Stimulated activated CD8-positive, alpha-beta memory T cell treated with anti-CD3 and anti-CD28 coated beads, Interleukin-15, amount 100 ng/mL, for 1 hour (primary cell): ENCODE data around the gene SELENON.

ENCODE experiments used
- DNase-seq: peaks from one replicate; pipeline ENCODE4 v3.0.0-alpha.2; 2020; ENCODE audit warnings: low read depth

SELENON gene, protein sequence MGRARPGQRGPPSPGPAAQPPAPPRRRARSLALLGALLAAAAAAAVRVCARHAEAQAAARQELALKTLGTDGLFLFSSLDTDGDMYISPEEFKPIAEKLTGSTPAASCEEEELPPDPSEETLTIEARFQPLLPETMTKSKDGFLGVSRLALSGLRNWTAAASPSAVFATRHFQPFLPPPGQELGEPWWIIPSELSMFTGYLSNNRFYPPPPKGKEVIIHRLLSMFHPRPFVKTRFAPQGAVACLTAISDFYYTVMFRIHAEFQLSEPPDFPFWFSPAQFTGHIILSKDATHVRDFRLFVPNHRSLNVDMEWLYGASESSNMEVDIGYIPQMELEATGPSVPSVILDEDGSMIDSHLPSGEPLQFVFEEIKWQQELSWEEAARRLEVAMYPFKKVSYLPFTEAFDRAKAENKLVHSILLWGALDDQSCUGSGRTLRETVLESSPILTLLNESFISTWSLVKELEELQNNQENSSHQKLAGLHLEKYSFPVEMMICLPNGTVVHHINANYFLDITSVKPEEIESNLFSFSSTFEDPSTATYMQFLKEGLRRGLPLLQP

DNA sequence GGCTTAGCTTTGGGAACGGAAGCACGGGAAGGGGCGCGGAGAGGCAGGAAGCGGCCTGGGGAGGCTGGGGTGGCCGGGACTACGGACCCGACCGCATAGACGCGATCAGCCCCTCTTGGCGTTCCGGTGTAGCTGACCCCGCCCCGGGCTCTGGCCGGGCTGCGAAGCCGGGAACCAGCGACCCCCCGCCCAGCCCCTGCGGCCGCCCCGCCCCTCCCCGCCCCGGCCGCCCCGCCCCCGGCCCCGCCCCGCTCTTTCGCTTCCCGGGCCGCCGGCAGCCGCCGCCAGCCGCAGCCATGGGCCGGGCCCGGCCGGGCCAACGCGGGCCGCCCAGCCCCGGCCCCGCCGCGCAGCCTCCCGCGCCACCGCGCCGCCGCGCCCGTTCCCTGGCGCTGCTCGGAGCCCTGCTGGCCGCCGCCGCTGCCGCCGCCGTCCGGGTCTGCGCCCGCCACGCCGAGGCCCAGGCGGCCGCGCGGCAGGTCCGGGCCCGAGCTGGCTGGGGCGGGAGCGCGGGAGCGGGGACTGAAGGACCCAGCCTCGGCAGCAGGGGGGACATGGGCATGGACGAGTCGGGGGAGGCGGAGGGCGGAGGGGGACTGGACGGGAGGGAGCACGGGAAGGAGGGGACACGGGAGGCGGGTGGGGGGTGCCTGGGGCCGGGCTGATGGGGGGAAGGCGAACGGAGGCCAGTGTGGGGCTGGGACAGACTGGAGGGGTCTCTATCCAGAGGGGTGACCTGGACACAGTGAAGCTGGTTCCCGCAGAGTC lies at the start of gene SELENON:
Gene SELENON, plus strand, starts transcription at position 259 of the 768 bp plus-strand sequence. Its CDS starts 38 bp downstream, at position 297.
- no peak for DNase-seq

DNA sequence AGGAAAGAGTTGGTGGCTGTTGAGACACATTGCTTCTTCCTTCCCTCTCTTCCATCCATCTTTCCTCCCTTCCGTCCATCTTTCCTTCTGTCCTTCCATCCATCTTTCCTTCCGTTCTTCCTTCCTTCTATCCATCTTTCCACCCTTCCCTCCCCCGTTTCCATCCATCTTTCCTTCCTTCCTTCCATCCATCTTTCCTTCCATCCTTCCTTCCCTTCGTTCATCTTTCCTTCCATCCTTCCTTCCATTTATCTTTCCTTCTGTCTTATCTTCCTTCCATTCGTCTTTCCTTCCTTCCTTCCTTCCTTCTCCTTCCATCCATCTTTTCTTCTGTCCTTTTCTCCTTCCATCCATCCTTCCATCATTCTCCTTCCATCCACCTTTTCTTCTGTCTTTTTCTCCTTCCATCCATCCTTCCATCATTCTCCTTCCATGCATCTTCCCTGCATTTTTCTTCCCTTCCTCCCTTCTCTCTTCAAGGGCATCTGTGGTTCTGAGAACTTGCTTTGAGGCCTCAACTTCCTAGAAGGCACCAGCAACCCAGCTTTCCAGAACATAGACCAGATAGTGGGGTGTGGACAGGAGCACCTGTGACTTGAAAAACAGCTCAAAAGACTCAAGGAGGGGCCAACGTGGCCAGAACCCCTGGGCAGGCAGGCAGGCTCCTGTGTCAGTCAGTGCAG lies 48.9 kb upstream of the SELENON start:
- DNase-seq: no peak

DNA sequence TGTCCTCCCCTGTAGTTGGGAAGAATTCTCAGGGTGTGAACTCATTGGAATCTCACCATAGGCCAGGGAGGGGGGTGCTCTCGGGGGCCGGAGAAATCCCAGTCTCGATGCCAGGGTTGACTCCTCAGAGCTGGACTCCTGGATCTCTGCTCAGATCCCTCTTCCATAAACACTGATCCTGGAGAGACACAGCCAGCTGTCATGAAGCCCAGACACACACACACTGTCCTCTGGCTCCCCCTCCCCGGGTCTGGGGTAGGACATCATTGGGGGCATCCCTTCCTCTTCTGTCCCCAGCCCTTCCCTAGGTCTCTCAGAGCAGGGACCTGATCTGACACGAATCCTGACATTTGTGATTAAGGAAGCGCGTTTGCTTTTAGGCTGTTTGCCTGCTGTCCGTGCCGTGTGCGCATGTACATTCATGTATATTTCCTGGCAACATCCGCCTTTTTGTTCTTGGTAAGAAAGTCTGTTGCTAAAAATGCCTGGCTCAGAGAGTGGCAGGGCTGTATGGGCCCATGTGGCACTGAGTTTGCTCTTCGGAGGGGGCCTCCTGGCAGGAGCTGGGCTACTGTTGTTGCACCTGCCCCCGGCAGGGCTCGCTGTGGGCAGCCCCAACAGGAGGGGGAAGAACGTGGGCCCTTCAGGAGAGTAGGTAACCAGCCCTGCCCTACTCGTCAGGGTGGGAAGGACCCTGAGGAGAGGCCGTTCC lies 45.4 kb upstream of the SELENON start:
- DNase-seq: no peak

DNA sequence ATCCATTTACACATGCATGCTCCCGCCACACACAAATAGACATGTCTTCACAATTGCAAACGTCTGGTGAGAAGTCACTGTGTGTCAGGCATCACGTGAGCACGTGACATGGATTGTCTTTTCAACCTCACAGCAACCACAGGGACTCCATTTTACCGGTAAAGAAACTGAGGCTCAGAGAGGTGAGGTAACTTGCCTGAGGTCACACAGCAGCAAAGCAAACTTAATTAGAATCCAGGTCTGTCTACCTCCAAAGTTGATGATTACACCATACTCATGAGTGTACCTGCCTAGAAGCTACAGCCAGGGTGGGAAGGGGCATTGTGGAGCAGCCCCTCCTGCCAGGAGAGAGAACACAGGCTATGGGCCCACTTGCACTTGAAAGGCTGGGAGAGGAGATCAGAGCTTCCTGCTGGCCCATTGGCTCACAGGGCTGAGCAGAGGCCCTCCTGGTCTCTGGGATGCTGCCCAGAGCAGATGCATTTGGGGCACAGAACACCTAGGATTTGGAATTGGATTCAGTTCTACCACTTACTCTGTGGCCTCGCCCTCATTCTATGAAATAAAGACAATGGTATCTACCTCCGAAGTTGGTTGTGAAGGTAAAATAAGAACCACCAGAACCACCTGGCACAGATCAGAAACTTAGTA lies 44.4 kb upstream of the SELENON start:
- no peak for DNase-seq

DNA sequence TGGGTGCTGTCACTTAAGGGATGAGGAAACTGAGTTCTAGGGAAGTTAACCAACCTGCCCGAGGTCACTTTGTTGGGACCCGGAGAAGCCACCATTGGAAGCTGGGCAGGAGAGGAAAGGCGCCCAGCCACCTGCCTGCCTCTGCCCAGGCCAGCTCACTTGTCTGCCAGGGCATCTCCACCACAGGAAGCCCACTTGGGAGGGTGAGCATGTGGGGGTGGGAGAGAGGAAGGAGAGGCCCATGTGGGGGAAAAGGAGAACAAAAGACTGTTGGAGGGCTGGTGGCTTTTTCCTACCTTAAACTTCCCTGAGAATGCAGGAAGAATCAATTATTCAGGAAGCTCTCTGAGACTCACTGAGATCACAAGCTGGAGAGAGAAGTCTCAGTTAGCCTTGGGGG lies 43.8 kb upstream of the SELENON start:
- no peak for DNase-seq

DNA sequence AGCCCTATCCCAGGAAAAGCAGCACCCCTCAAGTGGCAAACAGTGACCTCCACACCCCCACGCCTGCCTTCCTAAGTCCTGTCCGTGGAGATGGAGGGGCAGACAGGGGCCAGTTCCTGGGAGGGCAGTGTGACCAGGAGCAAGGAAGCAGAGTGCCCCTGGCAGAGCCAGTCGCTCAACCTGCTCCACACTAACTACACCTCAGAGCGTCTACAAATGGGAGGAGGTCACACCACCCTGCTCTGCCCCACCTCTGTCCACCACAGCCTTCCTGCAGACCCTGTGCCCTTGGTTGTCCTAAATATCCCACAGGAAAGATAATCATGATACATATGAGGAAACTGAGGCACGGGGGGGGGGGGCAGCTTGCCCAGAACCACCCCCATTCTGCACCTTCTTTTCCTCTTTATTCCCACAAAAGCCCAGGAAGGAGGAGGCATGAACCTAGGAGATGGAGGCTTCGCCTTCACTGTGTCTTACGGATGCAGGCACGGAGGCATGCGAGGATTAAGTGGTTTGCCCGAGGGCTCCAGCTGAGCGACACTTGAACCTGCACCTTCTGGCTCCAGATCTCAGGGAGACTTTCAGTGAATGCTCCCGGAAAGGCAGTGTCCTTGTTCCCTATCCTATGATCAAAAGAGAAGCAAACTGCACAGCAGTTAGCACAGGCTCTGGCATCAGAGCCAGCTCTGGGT lies 42.7 kb upstream of the SELENON start:
- no peak for DNase-seq

DNA sequence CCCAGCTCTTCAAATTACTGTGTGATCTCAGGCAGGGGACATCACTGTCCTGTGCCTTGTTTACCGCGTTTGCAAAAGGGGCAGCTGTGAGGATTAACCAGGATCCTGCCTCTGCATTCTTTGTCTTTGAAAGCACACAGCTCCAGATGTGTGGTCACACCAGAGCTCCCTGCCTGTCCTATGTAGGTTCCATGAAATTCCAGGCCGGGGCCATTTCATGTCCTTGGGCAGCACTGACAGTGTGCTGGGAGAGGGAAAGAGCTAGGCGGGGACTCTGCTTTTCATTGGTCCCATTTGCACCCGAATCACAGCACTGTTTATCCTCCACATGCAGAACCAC lies 42.2 kb upstream of the SELENON start:
- no peak for DNase-seq

DNA sequence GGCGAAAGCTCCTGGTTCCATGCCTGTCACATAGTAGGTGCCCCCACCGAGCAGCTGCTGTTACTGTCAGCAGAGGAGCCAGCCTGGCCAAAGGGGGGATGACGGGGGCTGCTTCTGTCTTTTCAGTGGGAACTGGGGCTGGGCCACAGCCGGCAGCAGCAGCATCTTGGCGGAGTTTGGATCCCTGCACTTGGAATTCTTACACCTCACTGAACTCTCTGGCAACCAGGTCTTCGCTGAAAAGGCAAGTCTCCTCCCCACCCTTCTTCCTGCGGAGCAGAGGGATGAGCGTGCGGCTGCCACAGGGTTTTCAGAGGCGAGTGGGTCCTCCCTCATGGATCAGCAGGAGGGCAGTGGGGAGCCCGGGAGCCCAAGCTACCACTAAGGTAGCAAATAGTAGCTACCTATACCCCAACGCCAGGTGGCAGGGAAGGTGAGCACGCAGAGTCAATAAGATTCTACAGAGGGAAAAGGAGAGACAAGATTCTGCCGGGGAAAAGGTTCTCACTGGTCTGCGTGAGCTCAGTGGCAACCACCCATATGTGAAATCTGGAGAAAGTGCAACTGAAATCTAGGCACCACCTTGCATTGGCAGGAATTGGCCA lies 41.4 kb upstream of the SELENON start:
- no peak for DNase-seq

DNA sequence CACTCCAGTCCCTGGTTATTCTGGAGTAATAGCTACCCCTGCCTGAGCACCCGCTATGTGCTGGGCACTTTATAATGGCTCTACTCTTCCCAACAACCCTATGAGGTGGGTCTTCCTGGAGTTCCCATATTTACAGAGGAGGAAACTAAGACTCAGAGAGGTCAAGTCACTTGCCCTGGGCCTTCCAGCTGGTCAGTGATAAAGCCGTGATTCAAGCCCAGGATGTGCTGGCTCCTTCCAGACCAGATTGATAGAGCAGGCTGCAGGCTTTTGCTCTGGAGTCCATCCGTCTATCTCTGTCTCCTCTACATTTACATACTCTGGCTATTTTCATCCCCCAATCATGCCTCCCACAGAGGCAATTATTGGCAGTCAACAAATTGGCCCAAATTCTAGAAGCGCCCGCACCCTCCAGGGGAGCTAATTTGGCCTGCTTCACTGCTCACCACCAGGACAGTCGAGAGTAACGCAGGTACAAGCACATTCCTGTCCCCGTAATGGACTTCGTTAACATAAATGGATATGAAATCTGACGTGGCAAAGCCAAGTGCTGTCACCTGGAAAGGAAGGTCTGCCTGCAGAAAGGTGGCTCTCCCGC lies 39.8 kb upstream of the SELENON start:
- DNase-seq: no peak

DNA sequence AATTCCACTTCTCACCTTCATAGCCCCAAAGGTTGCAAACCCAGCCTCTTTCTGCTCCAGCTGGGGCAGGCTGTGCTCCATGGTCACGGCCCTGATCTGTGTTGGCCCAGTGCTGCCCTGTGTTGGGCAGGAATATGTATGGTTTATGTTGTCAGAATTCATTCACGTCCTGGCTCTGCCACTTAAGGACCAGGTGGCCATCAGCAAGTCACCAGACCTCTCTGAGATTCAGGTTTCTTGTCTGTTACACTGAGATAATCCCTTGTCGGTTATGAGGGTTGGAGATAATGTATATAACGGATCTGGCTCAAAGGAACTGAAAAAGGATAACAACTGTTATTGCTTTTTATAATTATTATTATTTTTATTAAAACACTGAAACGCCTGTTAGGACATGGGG lies 39.1 kb upstream of the SELENON start:
- no peak for DNase-seq

DNA sequence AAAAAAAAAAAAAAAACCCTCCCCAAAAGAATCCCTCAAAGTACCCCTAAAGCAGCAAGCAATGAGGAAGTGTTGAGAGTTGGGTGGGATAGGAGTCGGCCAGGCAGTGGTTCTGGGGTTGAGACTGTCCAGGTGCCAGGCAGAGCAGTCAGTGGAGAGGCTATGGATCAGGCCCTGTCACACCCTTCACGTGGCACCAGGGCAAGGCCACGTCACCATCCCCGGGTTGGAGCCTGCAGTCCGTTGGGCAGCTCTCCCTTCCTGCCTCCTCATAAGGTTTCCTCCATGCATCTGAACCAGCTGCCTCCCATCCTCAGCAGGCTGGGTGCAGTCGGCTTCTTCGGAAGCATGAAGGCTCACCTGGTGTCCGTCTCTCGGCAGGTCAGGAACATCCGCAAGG lies 36.5 kb upstream of the SELENON start:
- no peak for DNase-seq

DNA sequence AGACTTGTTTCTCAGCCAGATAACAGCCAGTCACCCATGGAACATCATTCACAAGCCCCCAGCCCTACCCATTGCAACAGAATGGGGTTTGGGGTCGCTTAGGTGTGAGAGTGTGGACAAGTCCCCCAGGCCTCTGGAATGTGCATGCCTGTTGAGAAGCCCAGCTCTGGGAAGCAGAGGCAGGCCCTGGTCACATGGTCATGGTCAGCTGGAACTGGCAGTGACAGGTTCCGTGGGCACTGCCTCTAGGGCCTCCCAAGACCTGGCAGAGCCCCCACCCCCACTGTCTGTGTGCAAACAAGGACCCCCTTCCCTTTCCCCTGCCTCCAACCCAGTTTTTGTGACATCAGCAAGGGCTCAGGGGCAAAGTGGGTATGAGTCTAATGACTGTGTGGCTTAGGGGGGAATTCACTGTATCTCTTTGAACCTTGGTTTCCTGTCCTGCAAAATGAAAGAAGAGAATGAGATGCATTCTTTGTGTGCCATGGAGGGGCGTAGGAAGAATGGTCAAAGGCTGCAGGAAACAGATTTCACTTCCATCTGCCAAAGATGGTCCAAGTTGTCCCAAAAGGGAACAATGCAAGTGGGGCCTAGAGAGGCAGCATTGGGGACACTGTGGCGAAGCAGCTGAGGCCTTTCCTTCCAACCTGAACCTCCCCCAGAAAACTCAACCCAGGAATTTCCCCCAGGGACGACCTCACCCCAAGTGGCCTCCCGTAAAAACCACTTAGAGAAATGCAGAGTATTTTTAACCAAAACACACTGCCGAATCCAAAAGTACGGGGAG lies 34.7 kb upstream of the SELENON start:
- no peak for DNase-seq

DNA sequence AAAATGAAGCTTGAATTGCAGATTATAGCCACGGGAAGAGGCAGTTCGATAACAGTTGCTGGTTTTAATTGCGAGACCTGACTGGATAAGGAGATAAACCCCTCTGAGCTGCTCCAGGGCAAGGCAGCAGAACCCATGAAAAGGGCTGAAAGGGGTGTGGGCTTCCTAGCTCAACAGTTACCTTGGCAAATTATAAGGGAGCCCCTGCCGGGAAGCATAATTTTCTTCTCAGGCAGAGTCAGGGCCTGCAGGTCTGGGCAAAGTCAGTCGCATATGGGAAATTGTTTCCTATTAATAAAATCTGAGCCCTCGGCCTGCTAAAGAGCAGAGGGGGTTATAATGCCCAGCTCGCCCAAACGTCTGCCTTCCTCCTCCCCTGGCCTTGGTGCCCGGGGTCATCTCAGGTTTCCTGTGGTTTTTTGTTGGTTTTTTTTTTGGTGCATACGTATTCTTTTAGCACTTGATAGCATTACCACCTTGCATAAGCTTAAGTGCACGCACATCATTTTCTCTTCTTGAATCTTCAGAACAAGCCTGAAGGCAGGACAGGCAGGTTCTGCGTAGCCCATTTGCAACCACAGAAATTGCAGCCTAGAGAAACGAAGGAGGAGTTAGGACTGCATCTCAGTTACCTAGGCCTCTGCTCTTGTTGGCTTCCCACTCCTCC lies 33.9 kb upstream of the SELENON start:
- no peak for DNase-seq

DNA sequence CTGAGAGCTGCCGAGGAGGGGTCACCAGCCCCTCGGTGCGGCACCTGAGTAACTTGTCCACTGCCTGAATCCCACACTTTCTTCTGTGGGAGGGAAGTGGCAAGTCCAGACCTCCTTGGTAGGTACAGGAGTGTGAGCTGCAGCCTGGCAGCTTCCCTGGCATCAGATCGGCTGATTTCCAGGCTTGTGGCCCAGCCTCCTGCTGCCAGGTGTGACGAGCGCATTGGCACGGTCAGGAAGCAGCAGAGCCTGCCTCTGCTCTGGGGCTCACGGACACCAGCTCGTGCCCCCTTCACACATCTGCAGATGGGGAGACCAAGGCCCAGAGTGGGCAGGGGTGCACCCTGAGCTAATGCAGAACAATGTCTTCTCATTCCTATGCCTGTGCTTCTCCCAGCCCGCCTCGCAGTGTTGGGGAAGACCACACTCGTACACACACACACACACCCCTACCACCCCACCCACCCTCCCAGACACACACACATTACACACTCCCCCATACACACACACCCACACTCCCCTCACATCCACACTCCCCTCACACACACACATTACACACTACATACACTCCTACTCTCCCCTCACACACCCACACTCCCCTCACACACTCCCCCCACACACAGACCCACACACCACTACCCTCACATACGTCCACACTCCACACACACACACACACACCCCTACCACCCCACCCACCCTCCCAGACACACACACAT lies 33.1 kb upstream of the SELENON start:
- no peak for DNase-seq

DNA sequence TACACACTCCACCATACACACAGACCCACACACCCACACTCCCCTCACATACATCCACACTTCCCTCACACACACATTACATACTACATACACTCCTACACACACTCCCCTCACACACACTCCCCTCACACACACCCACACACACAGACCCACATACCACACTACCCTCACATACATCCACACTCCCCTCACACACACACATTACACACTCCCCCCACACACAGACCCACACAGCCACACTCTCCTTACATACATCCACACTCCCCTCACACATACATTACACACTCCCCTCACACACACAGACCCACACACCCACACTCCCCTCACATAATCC lies 32.6 kb upstream of the SELENON start:
- no peak for DNase-seq

DNA sequence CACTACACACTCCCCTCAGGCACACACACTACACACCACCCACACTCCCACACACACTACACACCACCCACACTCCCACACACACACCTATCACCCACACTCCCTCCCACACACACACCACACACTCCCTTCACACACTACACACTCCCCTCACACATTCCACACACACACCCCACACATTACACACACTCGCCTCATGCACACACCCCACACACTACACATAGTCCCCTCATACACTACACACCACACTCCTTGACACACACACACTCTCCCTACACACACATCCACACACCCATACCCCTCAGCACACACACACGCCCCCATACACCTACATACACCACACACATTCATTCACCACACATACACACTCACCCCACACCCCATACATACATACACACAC lies 31.0 kb upstream of the SELENON start:
- no peak for DNase-seq

DNA sequence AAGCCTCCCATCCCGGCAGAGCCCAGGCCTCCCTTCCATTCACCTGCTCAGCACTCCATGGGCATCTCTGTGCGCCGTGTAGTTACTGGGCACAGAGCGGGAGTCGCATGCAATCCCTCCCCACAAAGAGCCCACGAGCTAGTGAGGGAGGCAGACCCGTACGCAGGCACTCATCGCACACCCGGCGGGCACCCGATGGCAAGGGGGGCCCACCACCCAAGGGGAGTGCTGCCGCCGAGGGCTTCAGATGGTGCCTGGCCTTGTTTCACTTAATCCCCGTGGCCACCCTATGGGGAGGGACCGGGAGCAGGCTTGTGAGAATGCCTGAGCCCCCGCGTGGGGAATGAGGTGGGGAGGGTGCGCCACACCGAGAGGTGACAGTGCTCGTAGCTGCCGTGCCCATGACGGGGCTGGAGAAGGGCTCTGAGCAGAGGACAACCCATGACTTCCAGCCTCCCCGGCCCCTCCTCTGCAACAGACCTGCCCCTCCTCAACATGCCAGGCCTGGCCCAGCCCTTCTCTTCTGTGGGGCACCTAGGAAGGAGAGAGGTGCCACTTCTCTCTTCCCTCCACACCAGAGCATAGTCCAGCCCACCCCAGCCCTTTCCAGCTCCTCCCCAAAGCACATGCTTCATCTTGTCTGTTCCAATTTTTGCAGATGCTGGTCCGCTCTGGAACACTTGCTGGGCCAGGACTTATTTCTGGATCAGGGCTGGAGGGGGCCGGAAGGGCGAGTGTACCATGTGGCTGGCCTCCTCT lies 30.2 kb upstream of the SELENON start:
- no peak for DNase-seq
